Measurements from ENCODE around the gene CARD11. TPM values are rescaled to one million over a fixed set of nuclear protein-coding genes. Genes with fewer than 3 reads are reported as not detected.

CARD11 gene
- total and polyA plus RNA-seq, 3 donors from 2014 or later: 2.9 to 3.9 (median 3.2) TPM

GRCh38 chr7:2930310-2931033, 113.2 kb downstream of the CARD11 start:
- H3K36me3 ChIP-seq (ENCODE audit: low read depth, missing control alignments): no peaks in the 10 kb centered on the region
- TF ChIP-seq POLR2A (IDR thresholded peaks at IDR 0.05): no peak
- no peak for TF ChIP-seq CTCF (IDR thresholded peaks at IDR 0.05)
- no peaks in the 10 kb centered on the region for H3K27me3 ChIP-seq
- WGBS, 2 donors: 94 to 96% methylated on average over 13 of the region's 13 CpGs
- no peak overlapping the region for H3K27ac ChIP-seq
- peaks cover 5% of the 10 kb centered on the region for H3K4me1 ChIP-seq
- no peak overlapping the region for H3K4me3 ChIP-seq
- no peak for DNase-seq
- no peaks in the 10 kb centered on the region for H3K9me3 ChIP-seq
- intact Hi-C loops (cut with DNase I; ENCODE audit: low total_unique reads): no loop called here

- H3K4me3 ChIP-seq: no peak overlapping the region
- intact Hi-C loops (cut with DNase I; ENCODE audit: low total_unique reads): no loop called here
- no peaks in the 10 kb centered on the region for H3K27me3 ChIP-seq
- no peak for DNase-seq
- no peaks in the 10 kb centered on the region for H3K36me3 ChIP-seq (ENCODE audit: low read depth, missing control alignments)
- 69 to 80% methylated on average over 20 to 26 of the region's 26 CpGs for WGBS, 2 donors
- no peak overlapping the region for H3K27ac ChIP-seq
- no peaks in the 10 kb centered on the region for H3K9me3 ChIP-seq
- TF ChIP-seq POLR2A (IDR thresholded peaks at IDR 0.05): no peak
- no peak for TF ChIP-seq CTCF (IDR thresholded peaks at IDR 0.05)
- H3K4me1 ChIP-seq: peaks cover 5% of the 10 kb centered on the region
These were observed 114.1 kb downstream of the CARD11 start for GRCh38 chr7:2929321-2930201.

GRCh38 chr7:2928613-2929311, 114.9 kb downstream of the CARD11 start:
- intact Hi-C loops (cut with DNase I; ENCODE audit: low total_unique reads): no loop called here
- Histone ChIP-seq H3K4me3 (no peak overlapping the region), H3K9me3 (no peaks in the 10 kb centered on the region), H3K4me1 (peaks cover 5% of the 10 kb centered on the region), H3K36me3 (ENCODE audit: low read depth, missing control alignments) (no peaks in the 10 kb centered on the region), H3K27me3 (no peaks in the 10 kb centered on the region), H3K27ac (no peak overlapping the region)
- 38 to 65% methylated on average over 16 to 27 of the region's 35 CpGs for WGBS, 2 donors
- no peak for DNase-seq
- TF ChIP-seq POLR2A (IDR thresholded peaks at IDR 0.05): no peak
- TF ChIP-seq CTCF (IDR thresholded peaks at IDR 0.05): no peak

GRCh38 chr7:2928256-2928612, 115.4 kb downstream of the CARD11 start:
- H3K4me1 ChIP-seq: peaks cover 5% of the 10 kb centered on the region
- WGBS, 2 donors: 80 to 85% methylated on average over 6 to 10 of the region's 10 CpGs
- no peaks in the 10 kb centered on the region for H3K36me3 ChIP-seq (ENCODE audit: low read depth, missing control alignments)
- TF ChIP-seq POLR2A (IDR thresholded peaks at IDR 0.05) (no peak), CTCF (IDR thresholded peaks at IDR 0.05) (no peak)
- H3K27me3 ChIP-seq: no peaks in the 10 kb centered on the region
- H3K9me3 ChIP-seq: no peaks in the 10 kb centered on the region
- no peak for DNase-seq
- no peak overlapping the region for H3K4me3 ChIP-seq
- intact Hi-C loops (cut with DNase I; ENCODE audit: low total_unique reads): no loop called here
- H3K27ac ChIP-seq: no peak overlapping the region

Measured in testis (tissue), 3 donors.